AG09319 (cell line): ENCODE results near the gene USP46.

Experiments used
- DNase-seq: peaks from one replicate; pipeline ENCODE4 v3.0.0-alpha.2; 2010; ENCODE audit warnings: low read depth; ENCODE audit errors: extremely low read depth
- CTCF ChIP-seq: IDR thresholded peaks from 2 replicates; pipeline ENCODE4 v1.5.1; 2011; ENCODE audit warnings: low read depth, mild to moderate bottlenecking, inconsistent platforms, low read length, moderate library complexity

Gene USP46

GRCh38 chr4:52621567-52621966, 37.5 kb downstream of the USP46 start:
- TF ChIP-seq CTCF: no peak
- no peak for DNase-seq

GRCh38 chr4:52619591-52619931, 39.5 kb downstream of the USP46 start:
- TF ChIP-seq CTCF: no peak
- DNase-seq: no peak

GRCh38 chr4:52618795-52619590, 40.1 kb downstream of the USP46 start:
- TF ChIP-seq CTCF: no peak
- DNase-seq: no peak

- TF ChIP-seq CTCF: no peak
- DNase-seq: no peak
Measured at GRCh38 chr4:52617336-52618020, 41.6 kb downstream of the USP46 start.

GRCh38 chr4:52614241-52614640, 44.9 kb downstream of the USP46 start:
- DNase-seq: no peak
- TF ChIP-seq CTCF: no peak

GRCh38 chr4:52612341-52612740, 46.8 kb downstream of the USP46 start:
- DNase-seq: no peak
- no peak for TF ChIP-seq CTCF

- DNase-seq: no peak
- TF ChIP-seq CTCF: no peak
Measured at GRCh38 chr4:52611030-52611555, 48.0 kb downstream of the USP46 start.
